Measurements from ENCODE around the gene STK40. TPM values are rescaled to one million over a fixed set of nuclear protein-coding genes. Genes with fewer than 3 reads are reported as not detected.
A peak's percentile ranks its signal among the peaks of the same experiment; 100 is the strongest.

Gene STK40
- polyA plus RNA-seq, 2 of the 4 experiments (the other 2 are of a cell fraction), result 6.0 to 8.9 TPM

DNA sequence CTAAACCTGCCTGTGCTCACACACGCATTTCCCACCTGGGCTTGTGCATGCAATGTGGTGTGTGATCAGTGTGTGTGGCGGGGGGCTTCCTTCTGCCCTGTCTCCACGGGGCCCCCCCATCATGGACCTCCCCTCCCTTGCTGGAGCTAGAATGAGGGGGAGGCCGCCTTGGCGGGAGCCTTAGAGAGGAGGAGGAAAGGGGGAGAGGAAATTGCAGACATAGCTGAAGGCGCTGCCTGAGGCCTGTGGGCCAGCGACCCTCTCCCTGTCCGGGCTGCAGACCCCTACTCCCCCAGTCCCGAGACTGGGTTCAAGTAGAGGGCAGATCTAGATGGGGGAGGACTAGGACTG, 61.4 kb downstream of the STK40 start (continued):
- no peak for TF ChIP-seq GATA3 (IDR thresholded peaks at IDR 0.05; ENCODE audit: borderline replicate concordance)
- no peak for TF ChIP-seq JUNB (IDR thresholded peaks at IDR 0.05)
- no peak for TF ChIP-seq MYC (IDR thresholded peaks at IDR 0.05; ENCODE audit: borderline replicate concordance, low read length)

GRCh38 chr1:36323636-36324352, 61.9 kb downstream of the STK40 start, which contains the start of gene EVA1B:
TSS of gene EVA1B (minus strand) at chr1:36323645. CDS start at chr1:36323037, 608 bp downstream.
- Histone ChIP-seq H3K27ac (peak within 1 kb of the TSS; percentile 76 to 96), H3K9me3 (no peaks in the 10 kb centered on the region), H3K4me3 (peak within 1 kb of the TSS; percentile 79), H3K4me2 (peak within 1 kb of the TSS; percentile 88), H3K4me1 (peaks cover 11% of the 10 kb centered on the region; the same call in 2 of the 3 replicates)
- FAIRE-seq, result no peak
- WGBS (ENCODE audit: missing lambda C conversion rate), result 12% methylated on average over 15 of the region's 36 CpGs
- TF ChIP-seq JUN (IDR thresholded peaks at IDR 0.05) (0 out of 5 replicates have a peak, but pooled peaks of 1 of the 2 experiments have one; percentile 8), USF2 (IDR thresholded peaks at IDR 0.05) (no peak), ZSCAN20 (CRISPR knock-in tag; IDR thresholded peaks at IDR 0.05) (no peak), RAD21 (conservative IDR thresholded peaks at IDR 0.05 in 1 of 2, IDR thresholded peaks at IDR 0.05 in 1 of 2) (no peak), CHD4 (IDR thresholded peaks at IDR 0.05; ENCODE audit: borderline replicate concordance) (0 out of 2 replicates have a peak, but pooled peaks have one; percentile 36), KDM1A (IDR thresholded peaks at IDR 0.05; ENCODE audit: low read depth) (peak; percentile 91), BHLHE40 (IDR thresholded peaks at IDR 0.05; ENCODE audit: low read depth, low read length) (no peak)
- TF ChIP-seq, protein P1, sequence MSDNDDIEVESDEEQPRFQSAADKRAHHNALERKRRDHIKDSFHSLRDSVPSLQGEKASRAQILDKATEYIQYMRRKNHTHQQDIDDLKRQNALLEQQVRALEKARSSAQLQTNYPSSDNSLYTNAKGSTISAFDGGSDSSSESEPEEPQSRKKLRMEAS (IDR thresholded peaks at IDR 0.05), result no peak
- peak; percentile 32 to 51 for DNase-seq (ENCODE audit: low read depth in 1 of 2, low spot score in 1 of 2)
- ATAC-seq, result peak; percentile 67 to 75
- ChIA-PET POLR2A (no interaction called here), CTCF (interaction anchor here (0.7 to 5.0 kb wide), 5 partner anchors 9 to 175 kb away, joined by 3 to 33 read pairs (median 3); partner anchors contain the start of gene TRAPPC3)

DNA sequence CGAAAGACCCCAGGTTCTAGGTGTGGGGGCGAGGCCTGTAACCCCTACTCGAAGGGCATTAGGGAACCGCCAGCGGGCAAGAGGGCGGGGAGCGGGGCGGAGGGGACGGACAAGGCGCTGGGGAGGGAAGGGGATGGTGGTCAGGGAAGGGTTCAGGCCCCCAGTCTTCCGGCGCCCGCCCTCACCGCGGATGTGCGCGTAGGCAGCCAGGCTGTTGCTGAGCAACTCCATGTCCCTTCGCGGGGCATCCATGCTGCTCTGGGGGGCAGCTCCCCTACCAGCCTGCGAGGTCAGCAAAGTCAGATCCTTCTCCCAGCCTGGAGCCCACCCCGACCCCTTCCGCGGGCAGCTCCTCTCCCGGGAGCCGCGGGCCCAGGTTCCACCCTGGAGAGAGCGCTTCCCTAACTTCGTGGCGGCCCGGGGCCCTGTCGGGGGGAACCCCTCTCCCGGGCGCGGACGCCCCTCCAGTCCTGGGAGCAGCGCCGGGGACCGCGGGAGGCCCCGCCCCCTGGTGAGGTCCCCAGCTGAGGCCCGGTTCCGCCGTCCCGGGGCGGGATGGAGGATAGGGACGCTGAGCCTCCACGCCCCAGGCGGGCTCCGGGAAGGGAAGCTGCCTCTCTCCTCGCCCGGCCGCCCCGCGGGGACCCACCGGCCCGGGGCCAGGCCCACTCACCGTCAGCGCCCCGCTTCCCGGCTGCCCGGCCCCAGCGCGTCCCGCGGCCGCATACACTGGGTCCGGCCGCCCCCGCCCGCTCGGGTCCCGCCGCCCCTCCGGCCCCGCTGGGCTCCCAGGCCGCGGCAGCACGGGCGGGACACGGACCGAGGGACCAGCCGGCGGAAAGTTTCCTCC, 62.7 kb downstream of the STK40 start:
- H3K4me3 ChIP-seq, result peak overlapping the region; percentile 79
- H3K9me3 ChIP-seq, result no peaks in the 10 kb centered on the region
- H3K27ac ChIP-seq, result peak overlapping the region; percentile 76 to 96
- TF ChIP-seq JUN (IDR thresholded peaks at IDR 0.05) (peak in 1 of 2 experiments; percentile 22; a peak in 1 of 5 replicates), HOXB5 (CRISPR knock-in tag; IDR thresholded peaks at IDR 0.05) (no peak), ESRRA (IDR thresholded peaks at IDR 0.05; ENCODE audit: borderline replicate concordance, low read length) (no peak)
- no peak for DNase-seq (ENCODE audit: low read depth in 1 of 2, low spot score in 1 of 2)
- H3K4me1 ChIP-seq, result peaks cover 11% of the 10 kb centered on the region; the same call in 2 of the 3 replicates
- WGBS (ENCODE audit: missing lambda C conversion rate), result 79% methylated on average over 18 of the region's 83 CpGs
- peak overlapping the region; percentile 88 for H3K4me2 ChIP-seq
- ChIA-PET POLR2A (no interaction called here), CTCF (interaction anchor here (1.3 to 5.0 kb wide), 3 partner anchors 16 to 174 kb away, joined by 3 to 33 read pairs (median 5); partner anchors contain the start of gene TRAPPC3)
- no peak for FAIRE-seq
- ATAC-seq, result peak; percentile 61 to 64

- FAIRE-seq (no peak), DNase-seq (ENCODE audit: low read depth in 1 of 2, low spot score in 1 of 2) (no peak), ATAC-seq (no peak)
- ChIA-PET POLR2A (no interaction called here), CTCF (interaction anchor here (1.3 to 5.0 kb wide), 2 partner anchors 21 to 173 kb away, joined by 3 to 33 read pairs; partner anchors contain the start of gene TRAPPC3)
- WGBS (ENCODE audit: missing lambda C conversion rate), result 96% methylated on average over 50 of the region's 67 CpGs
- H3K9me3 ChIP-seq, result no peaks in the 10 kb centered on the region
- peak overlapping the region in 1 of 2 experiments; percentile 96; a peak in 2 of 6 replicates for H3K27ac ChIP-seq
- H3K4me3 ChIP-seq, result no peak overlapping the region; the same call in 2 of the 3 replicates
- peaks cover 11% of the 10 kb centered on the region; the same call in 2 of the 3 replicates for H3K4me1 ChIP-seq
- H3K4me2 ChIP-seq, result peak overlapping the region; percentile 88; the same call in 2 of the 3 replicates
- TF ChIP-seq, protein P2, sequence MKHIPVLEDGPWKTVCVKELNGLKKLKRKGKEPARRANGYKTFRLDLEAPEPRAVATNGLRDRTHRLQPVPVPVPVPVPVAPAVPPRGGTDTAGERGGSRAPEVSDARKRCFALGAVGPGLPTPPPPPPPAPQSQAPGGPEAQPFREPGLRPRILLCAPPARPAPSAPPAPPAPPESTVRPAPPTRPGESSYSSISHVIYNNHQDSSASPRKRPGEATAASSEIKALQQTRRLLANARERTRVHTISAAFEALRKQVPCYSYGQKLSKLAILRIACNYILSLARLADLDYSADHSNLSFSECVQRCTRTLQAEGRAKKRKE (CRISPR knock-in tag; IDR thresholded peaks at IDR 0.05; ENCODE audit: low read depth), result no peak
- TF ChIP-seq CHD2 (IDR thresholded peaks at IDR 0.05; ENCODE audit: low read length, partially characterized antibody), result no peak
- TF ChIP-seq PHF8 (IDR thresholded peaks at IDR 0.05; ENCODE audit: borderline replicate concordance, low read depth), result no peak
- TF ChIP-seq, protein P3, sequence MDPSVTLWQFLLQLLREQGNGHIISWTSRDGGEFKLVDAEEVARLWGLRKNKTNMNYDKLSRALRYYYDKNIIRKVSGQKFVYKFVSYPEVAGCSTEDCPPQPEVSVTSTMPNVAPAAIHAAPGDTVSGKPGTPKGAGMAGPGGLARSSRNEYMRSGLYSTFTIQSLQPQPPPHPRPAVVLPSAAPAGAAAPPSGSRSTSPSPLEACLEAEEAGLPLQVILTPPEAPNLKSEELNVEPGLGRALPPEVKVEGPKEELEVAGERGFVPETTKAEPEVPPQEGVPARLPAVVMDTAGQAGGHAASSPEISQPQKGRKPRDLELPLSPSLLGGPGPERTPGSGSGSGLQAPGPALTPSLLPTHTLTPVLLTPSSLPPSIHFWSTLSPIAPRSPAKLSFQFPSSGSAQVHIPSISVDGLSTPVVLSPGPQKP (IDR thresholded peaks at IDR 0.05; ENCODE audit: low read depth, low read length), result no peak
- TF ChIP-seq ZSCAN20 (CRISPR knock-in tag; IDR thresholded peaks at IDR 0.05), result no peak
- TF ChIP-seq ESRRA (IDR thresholded peaks at IDR 0.05; ENCODE audit: borderline replicate concordance, low read length), result no peak
- no peak for TF ChIP-seq GATA3 (IDR thresholded peaks at IDR 0.05; ENCODE audit: borderline replicate concordance)
- TF ChIP-seq CHD4 (IDR thresholded peaks at IDR 0.05; ENCODE audit: borderline replicate concordance), result no peak
- no peak for TF ChIP-seq HMGXB4 (CRISPR knock-in tag; IDR thresholded peaks at IDR 0.05; ENCODE audit: borderline replicate concordance)
- no peak for TF ChIP-seq CEBPB (IDR thresholded peaks at IDR 0.05)
- TF ChIP-seq FOSL2 (IDR thresholded peaks at IDR 0.05), result no peak
- TF ChIP-seq FOSL2 (CRISPR knock-in tag; IDR thresholded peaks at IDR 0.05), result no peak
These were observed 63.5 kb downstream of the STK40 start for GRCh38 chr1:36322041-36322785.

All from A549 (cell line).